Osteocyte (in vitro differentiated cells): ENCODE measurements around the gene KRT7. TPM values are rescaled to one million over a fixed set of nuclear protein-coding genes. Genes with fewer than 3 reads are reported as not detected.

Experiments used
- DNase-seq: peaks from one replicate; pipeline ENCODE4 v3.0.0; 2021; ENCODE audit warnings: mixed read lengths; ENCODE audit not compliant: unreplicated experiment; ENCODE audit errors: extremely low spot score
- H3K27ac Mint-ChIP-seq: one replicate; pipeline ENCODE4 v1.8.0; 2021; ENCODE audit warnings: mild to moderate bottlenecking, mixed read lengths; ENCODE audit not compliant: unreplicated experiment
- H3K27me3 Mint-ChIP-seq: one replicate; pipeline ENCODE4 v1.8.0; 2021; ENCODE audit warnings: mixed read lengths; ENCODE audit not compliant: unreplicated experiment
- H3K36me3 Mint-ChIP-seq: one replicate; pipeline ENCODE4 v1.8.0; 2021; ENCODE audit warnings: mixed read lengths; ENCODE audit not compliant: unreplicated experiment
- H3K4me1 Mint-ChIP-seq: one replicate; pipeline ENCODE4 v1.8.0; 2021; ENCODE audit warnings: mixed read lengths; ENCODE audit not compliant: unreplicated experiment
- H3K4me3 Mint-ChIP-seq: one replicate; pipeline ENCODE4 v1.8.0; 2021; ENCODE audit warnings: mild to moderate bottlenecking, moderate library complexity, mixed read lengths; ENCODE audit not compliant: unreplicated experiment
- H3K9me3 Mint-ChIP-seq: one replicate; pipeline ENCODE4 v1.8.0; 2021; ENCODE audit warnings: mixed read lengths; ENCODE audit not compliant: unreplicated experiment
- total RNA-seq: library from RNA; stranded (reverse); gene quantifications from 2 replicates; pipeline ENCODE4 v1.2.1, GENCODE V29; 2021
- TF ChIP-seq, protein P1 (sequence below): fragments of 200-600 bp; sonication (generic); IDR thresholded peaks from 2 replicates; pipeline ENCODE4 v1.5.0; 2021; ENCODE audit warnings: antibody characterized with exemption, mild to moderate bottlenecking, moderate library complexity

KRT7 gene
- total RNA-seq, 1 donor from 2014 or later: 168 TPM

DNA sequence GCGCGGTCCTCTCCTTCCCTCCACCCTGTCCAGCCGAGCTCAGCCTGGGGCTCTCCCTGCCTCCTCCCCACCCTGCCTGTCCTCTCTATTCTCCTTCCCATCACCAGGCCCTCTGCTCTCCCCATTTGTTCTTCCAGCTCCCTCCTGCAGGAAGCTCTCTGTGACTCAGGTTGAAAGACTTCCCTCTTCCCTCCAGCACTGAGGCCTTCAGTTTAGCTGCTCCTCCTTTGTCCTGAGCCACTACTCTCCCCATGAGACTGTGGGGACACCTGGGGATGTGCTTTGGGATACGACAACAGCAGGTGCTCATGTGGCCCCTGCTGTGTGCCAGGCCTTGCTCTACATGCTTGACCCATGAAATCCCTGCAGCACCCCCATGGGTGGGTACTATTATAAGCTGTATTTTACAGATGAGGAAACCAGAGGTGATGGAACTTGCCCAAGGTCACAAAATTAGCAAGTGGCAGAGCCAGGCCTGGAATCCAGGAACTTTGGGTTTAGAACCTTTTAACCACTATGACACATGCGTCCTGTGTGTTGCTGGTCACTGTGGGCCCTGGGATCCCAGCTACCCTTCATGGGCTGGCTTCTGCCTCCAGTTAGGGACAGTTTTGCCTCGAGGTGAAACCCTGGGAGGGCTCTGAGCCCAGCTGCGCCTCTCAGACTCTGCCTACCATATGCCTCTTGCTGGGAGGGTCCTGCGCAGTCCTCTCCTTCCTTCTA lies 46.8 kb upstream of the KRT7 start:
- Mint-ChIP-seq H3K36me3 (no peaks in the 10 kb centered on the region), H3K4me3 (no peak overlapping the region), H3K27me3 (no peaks in the 10 kb centered on the region), H3K9me3 (no peaks in the 10 kb centered on the region), H3K27ac (peak overlapping the region; percentile 98), H3K4me1 (peaks cover 100% of the 10 kb centered on the region)
- DNase-seq: no peak
- TF ChIP-seq, protein P1, sequence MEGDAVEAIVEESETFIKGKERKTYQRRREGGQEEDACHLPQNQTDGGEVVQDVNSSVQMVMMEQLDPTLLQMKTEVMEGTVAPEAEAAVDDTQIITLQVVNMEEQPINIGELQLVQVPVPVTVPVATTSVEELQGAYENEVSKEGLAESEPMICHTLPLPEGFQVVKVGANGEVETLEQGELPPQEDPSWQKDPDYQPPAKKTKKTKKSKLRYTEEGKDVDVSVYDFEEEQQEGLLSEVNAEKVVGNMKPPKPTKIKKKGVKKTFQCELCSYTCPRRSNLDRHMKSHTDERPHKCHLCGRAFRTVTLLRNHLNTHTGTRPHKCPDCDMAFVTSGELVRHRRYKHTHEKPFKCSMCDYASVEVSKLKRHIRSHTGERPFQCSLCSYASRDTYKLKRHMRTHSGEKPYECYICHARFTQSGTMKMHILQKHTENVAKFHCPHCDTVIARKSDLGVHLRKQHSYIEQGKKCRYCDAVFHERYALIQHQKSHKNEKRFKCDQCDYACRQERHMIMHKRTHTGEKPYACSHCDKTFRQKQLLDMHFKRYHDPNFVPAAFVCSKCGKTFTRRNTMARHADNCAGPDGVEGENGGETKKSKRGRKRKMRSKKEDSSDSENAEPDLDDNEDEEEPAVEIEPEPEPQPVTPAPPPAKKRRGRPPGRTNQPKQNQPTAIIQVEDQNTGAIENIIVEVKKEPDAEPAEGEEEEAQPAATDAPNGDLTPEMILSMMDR: no peak

GRCh38 chr12:52187206-52187605 lies 45.8 kb upstream of the KRT7 start:
- no peak for DNase-seq
- Mint-ChIP-seq H3K36me3 (no peaks in the 10 kb centered on the region), H3K9me3 (no peaks in the 10 kb centered on the region), H3K27ac (peak overlapping the region; percentile 98), H3K27me3 (no peaks in the 10 kb centered on the region), H3K4me1 (peaks cover 98% of the 10 kb centered on the region), H3K4me3 (no peak overlapping the region)
- TF ChIP-seq, protein P1: no peak

DNA sequence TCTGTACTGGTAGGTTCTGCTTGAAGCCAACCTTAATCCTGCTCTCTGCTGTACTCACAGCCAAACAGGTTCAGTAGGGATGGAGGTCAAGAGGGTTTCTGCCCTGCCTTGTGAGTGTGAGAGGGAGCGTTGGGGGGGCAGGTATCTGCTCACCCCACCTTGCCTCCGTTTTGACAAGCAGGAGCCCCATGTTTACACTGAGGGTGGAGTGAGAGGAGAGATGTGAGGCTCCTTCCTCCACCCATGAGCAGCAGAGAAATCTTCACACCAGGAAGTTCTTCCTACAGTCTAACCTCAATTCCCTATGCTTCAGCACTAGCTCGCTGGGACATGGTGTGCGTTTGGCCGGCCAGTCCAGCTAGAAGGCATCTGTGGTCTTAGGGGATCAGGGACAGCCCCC lies 45.4 kb upstream of the KRT7 start:
- H3K9me3 Mint-ChIP-seq: no peaks in the 10 kb centered on the region
- TF ChIP-seq, protein P1: no peak
- no peaks in the 10 kb centered on the region for H3K27me3 Mint-ChIP-seq
- DNase-seq: no peak
- no peak overlapping the region for H3K4me3 Mint-ChIP-seq
- peak overlapping the region; percentile 98 for H3K27ac Mint-ChIP-seq
- no peaks in the 10 kb centered on the region for H3K36me3 Mint-ChIP-seq
- peaks cover 98% of the 10 kb centered on the region for H3K4me1 Mint-ChIP-seq

DNA sequence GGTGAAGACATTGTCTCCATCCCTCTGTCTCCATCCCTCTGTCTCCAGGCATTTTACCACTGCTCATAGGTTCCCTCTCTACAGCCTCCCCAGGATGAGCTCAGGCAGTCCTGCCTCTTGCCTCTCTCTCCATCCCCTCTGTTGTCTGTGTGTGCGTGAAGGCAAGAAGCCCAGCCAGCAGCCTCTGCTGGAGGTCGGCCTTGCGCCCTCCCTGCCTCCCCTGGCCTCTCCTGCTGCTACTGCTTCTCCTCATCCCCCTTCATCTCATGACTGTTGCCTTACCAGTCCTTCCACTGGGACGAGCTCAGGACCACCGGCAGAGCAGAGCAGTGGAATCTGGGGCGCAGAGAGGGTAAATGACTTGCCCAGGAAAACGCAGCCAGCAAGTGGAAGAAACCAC lies 44.4 kb upstream of the KRT7 start:
- DNase-seq: no peak
- H3K9me3 Mint-ChIP-seq: no peaks in the 10 kb centered on the region
- peaks cover 98% of the 10 kb centered on the region for H3K4me1 Mint-ChIP-seq
- H3K4me3 Mint-ChIP-seq: peak overlapping the region; percentile 38
- H3K27me3 Mint-ChIP-seq: no peaks in the 10 kb centered on the region
- H3K36me3 Mint-ChIP-seq: no peaks in the 10 kb centered on the region
- peak overlapping the region; percentile 98 for H3K27ac Mint-ChIP-seq
- TF ChIP-seq, protein P1: no peak

DNA sequence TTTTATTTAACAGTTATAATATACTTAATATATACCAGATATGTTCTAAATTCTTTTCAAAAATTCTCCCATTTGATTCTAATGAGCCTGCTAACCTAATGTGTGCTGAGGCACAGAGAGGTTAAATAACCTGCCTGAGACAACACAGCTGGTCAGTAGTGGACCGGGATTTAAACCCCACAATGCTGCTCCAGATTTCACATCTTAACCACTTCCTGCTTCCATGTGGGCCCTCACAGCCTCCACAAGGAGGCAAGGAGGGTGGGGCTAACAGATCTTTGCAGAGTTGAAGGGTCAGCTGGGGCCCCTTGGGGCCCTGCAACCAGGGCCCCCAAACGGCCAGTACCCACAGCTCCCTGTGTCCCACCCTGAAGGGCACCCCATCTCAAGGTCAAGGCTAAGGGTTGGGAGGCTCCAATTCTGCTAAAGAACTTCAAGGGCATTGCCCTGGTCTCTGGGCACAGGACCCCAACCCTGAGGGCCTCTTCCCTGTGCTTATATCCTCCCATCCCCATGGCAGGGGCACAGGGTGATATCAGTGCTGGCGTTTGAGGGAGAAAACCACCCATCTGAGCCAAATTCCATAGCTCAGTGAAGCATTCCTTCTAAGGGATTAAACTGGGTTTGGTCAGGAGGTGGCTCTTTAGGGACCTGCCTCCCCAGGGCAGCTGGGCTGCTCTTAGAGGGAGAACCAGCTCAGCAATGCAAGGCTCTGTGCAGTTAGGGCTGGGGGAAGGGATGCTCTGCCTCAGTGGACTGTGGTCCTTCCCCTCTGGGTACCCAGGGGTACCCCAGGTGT lies 43.5 kb upstream of the KRT7 start:
- peak overlapping the region; percentile 98 for H3K27ac Mint-ChIP-seq
- no peaks in the 10 kb centered on the region for H3K27me3 Mint-ChIP-seq
- no peak overlapping the region for H3K4me3 Mint-ChIP-seq
- H3K4me1 Mint-ChIP-seq: peaks cover 98% of the 10 kb centered on the region
- TF ChIP-seq, protein P1: no peak
- DNase-seq: no peak
- no peaks in the 10 kb centered on the region for H3K36me3 Mint-ChIP-seq
- no peaks in the 10 kb centered on the region for H3K9me3 Mint-ChIP-seq
